ENCODE results near the gene RDX. TPM values are rescaled to one million over a fixed set of nuclear protein-coding genes. Genes with fewer than 3 reads are reported as not detected.

RDX gene
- total and polyA plus RNA-seq, 10 of the 15 experiments (the other 5 are each of a cell fraction or from before 2014, with no cell fraction given), result 24.6 to 62.2 (median 47.8) TPM

GRCh38 chr11:110186867-110187266 is 109.5 kb downstream of the RDX start (continued):
- TF ChIP-seq SUPT20H (IDR thresholded peaks at IDR 0.05; ENCODE audit: borderline replicate concordance, control insufficient read depth, low read depth, low read length) (no peak), NFYA (IDR thresholded peaks at IDR 0.05; ENCODE audit: borderline replicate concordance, low read depth, low read length) (no peak), IRF5 (IDR thresholded peaks at IDR 0.05; ENCODE audit: borderline replicate concordance) (no peak), MTA2 (IDR thresholded peaks at IDR 0.05; ENCODE audit: low read depth) (no peak), HSF1 (IDR thresholded peaks at IDR 0.05; ENCODE audit: low read depth, low read length) (no peak), CHD4 (IDR thresholded peaks at IDR 0.05) (no peak), GATAD2B (conservative IDR thresholded peaks at IDR 0.05; ENCODE audit: low read depth) (no peak), SIX5 (IDR thresholded peaks at IDR 0.05; ENCODE audit: low read depth, low read length, severe bottlenecking) (no peak), JUNB (IDR thresholded peaks at IDR 0.05) (no peak)
- TF ChIP-seq, protein P1, sequence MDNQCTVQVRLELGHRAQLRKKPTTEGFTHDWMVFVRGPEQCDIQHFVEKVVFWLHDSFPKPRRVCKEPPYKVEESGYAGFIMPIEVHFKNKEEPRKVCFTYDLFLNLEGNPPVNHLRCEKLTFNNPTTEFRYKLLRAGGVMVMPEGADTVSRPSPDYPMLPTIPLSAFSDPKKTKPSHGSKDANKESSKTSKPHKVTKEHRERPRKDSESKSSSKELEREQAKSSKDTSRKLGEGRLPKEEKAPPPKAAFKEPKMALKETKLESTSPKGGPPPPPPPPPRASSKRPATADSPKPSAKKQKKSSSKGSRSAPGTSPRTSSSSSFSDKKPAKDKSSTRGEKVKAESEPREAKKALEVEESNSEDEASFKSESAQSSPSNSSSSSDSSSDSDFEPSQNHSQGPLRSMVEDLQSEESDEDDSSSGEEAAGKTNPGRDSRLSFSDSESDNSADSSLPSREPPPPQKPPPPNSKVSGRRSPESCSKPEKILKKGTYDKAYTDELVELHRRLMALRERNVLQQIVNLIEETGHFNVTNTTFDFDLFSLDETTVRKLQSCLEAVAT (IDR thresholded peaks at IDR 0.05), result no peak
- TF ChIP-seq, protein P2, sequence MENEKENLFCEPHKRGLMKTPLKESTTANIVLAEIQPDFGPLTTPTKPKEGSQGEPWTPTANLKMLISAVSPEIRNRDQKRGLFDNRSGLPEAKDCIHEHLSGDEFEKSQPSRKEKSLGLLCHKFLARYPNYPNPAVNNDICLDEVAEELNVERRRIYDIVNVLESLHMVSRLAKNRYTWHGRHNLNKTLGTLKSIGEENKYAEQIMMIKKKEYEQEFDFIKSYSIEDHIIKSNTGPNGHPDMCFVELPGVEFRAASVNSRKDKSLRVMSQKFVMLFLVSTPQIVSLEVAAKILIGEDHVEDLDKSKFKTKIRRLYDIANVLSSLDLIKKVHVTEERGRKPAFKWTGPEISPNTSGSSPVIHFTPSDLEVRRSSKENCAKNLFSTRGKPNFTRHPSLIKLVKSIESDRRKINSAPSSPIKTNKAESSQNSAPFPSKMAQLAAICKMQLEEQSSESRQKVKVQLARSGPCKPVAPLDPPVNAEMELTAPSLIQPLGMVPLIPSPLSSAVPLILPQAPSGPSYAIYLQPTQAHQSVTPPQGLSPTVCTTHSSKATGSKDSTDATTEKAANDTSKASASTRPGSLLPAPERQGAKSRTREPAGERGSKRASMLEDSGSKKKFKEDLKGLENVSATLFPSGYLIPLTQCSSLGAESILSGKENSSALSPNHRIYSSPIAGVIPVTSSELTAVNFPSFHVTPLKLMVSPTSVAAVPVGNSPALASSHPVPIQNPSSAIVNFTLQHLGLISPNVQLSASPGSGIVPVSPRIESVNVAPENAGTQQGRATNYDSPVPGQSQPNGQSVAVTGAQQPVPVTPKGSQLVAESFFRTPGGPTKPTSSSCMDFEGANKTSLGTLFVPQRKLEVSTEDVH (IDR thresholded peaks at IDR 0.05; ENCODE audit: low read depth, partially characterized antibody), result no peak
